HFF-Myc (cell line): ENCODE results near the gene DISC1.
"Not testable (repeated sequence)": the region's sequence is repeated elsewhere in the genome, so short reads cannot be mapped to it uniquely, and the experiment has no call there.

Experiments
- DNase-seq: peaks from one replicate; pipeline ENCODE4 v3.0.0-alpha.2; 2011; ENCODE audit warnings: low read depth; ENCODE audit errors: extremely low read depth
- H3K4me3 ChIP-seq: replicated peaks from 2 replicates; pipeline ENCODE4 v1.5.1; 2011; ENCODE audit warnings: low read depth, mild to moderate bottlenecking, control low read depth, low read length
- CTCF ChIP-seq: IDR thresholded peaks from 2 replicates; pipeline ENCODE4 v1.5.1; 2012; ENCODE audit warnings: mild to moderate bottlenecking, low read depth, low read length, control low read depth; ENCODE audit errors: missing control alignments

DISC1 gene

GRCh38 chr1:231896806-231897205, 270.2 kb downstream of the DISC1 start:
- DNase-seq: no peak

DNA sequence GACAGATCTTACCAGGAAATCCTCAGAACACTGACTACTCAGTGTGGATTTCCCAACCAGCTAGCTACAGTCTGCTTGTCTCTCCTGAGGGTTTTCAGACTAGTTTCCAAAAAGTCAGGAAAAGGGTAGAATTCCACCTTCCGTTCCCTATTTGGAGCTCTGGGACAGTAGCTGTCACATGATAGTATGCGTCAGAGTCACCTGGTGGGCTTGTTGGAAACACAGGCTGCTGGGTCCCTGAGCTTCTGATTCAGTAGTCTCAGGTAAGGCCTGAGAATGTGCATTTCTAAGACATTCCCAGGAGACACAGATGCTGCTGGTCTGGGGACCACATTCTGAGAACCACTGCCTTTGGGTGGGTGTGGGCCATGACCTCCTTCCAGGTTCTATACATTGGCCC, 272.5 kb downstream of the DISC1 start:
- no peak for DNase-seq

More at GRCh38 chr1:231896806-231897205, 270.2 kb downstream of the DISC1 start:
- no peak overlapping the region for H3K4me3 ChIP-seq
- no peak for TF ChIP-seq CTCF

DNA sequence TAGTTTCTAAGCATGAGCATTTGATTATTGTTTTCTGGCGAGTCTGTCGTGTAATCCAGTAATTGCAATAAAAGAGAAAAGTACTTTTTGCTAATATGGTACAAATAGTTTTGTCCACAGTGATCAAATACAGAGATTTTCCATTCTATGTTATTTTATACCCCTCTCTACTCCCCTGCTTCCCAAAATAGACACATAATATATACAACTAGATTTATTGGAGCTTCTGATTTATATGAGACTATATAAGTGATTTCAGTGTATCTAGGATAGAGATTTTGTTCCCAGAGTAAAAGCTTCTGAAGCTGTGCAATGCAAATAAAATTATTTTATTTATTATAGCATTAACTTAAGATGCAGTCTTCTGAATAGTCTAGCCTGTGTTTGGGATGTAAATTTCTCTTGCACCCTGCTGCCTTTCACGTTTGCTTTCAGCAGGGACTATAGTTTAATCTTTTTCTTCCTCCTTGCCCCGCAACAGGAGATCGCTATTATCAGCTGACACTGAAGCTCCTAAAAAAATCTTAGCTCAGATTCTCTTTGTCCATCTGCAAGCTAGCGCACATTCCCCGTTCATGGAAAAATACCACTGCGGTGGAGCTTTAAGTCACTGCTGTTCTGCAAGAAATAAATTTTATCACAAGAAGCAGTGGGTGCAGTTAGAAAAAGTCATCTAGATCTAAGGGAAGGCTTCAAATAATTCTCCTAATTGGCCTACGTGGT, 273.3 kb downstream of the DISC1 start:
- no peak overlapping the region for H3K4me3 ChIP-seq
- no peak for DNase-seq
- no peak for TF ChIP-seq CTCF

More for the DNA sequence above, 272.5 kb downstream of the DISC1 start:
- no peak overlapping the region for H3K4me3 ChIP-seq
- TF ChIP-seq CTCF: no peak

- no peak for TF ChIP-seq CTCF
- H3K4me3 ChIP-seq: no peak overlapping the region
- DNase-seq: no peak
These were observed 277.0 kb downstream of the DISC1 start for GRCh38 chr1:231903586-231904081.

GRCh38 chr1:231907310-231907709, 280.7 kb downstream of the DISC1 start:
- not testable (repeated sequence) for H3K4me3 ChIP-seq, DNase-seq

DNA sequence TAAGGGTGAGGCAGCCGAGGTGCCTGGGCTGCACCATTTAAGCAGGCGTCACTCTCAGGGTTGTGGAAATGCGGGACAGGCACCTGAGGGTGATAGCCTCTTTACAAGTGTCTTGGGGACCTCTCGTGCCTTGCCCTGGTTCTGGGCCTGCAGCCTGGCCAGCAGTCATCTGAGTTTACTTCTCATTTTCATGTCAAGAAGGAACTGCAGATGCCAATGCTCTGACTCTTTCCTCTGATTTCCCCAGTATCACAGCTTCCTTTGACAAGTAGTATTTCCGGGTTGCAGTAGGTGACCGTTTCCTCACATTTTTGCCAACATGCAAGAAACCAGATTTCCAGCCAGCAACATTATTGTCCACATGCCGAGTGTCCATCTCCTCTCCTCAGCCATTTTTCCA, 286.9 kb downstream of the DISC1 start:
- H3K4me3 ChIP-seq: no peak overlapping the region
- no peak for DNase-seq
- TF ChIP-seq CTCF: no peak

DNA sequence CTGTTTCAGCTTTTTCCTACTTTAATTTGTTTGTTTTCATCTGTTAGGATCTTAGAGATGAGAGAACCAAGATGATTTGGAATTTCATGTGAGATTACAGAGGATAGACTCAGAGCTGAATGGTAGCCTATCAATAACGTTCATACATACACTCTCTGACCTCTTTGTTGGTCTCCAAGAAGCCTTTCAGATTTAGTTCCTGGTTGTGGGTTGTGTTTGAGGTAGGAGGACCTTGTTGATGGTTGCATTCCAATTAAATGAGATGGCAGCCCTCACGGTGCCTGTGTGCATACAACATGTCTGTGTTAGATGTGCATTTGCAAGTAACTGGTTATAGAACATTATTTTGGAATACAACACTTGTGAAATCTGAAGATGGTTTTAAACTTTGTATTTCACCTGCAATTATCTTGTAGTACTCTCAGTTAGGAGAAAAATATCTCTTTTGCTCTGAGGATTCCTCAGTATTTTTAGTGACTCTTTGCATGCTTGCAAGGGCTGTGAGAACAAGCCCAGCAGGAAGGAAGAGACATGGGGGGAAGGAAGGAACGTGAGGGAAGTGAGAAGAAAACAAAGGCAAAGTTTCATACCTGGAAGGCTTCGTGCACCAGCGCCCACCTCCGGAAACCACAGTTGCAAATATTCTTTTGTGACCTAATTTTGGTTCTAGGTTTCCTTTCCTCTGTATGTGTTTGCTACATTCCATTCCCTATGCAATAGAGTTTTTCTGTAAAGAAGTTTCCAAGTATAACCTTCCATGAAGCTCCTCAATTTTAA, 291.8 kb downstream of the DISC1 start:
- TF ChIP-seq CTCF: no peak
- no peak overlapping the region for H3K4me3 ChIP-seq
- DNase-seq: no peak
